Subcutaneous adipose tissue (tissue), 4 donors: ENCODE results near the gene BANP. TPM values are rescaled to one million over a fixed set of nuclear protein-coding genes. Genes with fewer than 3 reads are reported as not detected.

Experiments used
- CTCF ChIP-seq: fragments of 450-650 bp; IDR thresholded peaks from one replicate; pipeline ENCODE4 v1.5.1; 2016; ENCODE audit warnings: low read depth, mild to moderate bottlenecking, control low read depth, antibody characterized with exemption, moderate library complexity
- total RNA-seq, 4 donors: library from RNA; depleted of rRNA; stranded (reverse); fragments of >200 nt; gene quantifications; one replicate each; pipeline ENCODE4 v1.1.0, GENCODE V29; 2016

BANP gene
- total RNA-seq, 4 donors from 2014 or later = 12.9 to 21.1 (median 16.9) TPM

DNA sequence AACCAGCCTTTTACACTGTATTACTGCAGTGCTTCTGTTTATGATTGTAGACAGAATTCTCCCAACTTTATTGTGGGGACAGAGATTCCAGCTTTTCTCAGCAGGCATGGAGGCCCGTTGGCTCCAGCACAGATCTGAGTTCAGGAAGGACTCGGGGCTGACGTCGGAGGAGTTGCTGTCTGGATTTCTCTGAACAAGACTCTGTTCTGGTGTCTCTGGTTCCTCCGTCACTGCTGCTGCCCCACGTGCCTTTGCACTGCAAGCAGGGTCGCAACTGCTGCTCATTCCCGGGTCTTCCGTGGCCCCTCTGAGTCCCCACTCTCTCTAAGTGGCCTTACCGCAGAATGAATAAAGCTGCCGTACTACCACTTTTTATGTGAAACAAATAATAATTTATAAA is 88.4 kb downstream of the BANP start:
- no peak for TF ChIP-seq CTCF

DNA sequence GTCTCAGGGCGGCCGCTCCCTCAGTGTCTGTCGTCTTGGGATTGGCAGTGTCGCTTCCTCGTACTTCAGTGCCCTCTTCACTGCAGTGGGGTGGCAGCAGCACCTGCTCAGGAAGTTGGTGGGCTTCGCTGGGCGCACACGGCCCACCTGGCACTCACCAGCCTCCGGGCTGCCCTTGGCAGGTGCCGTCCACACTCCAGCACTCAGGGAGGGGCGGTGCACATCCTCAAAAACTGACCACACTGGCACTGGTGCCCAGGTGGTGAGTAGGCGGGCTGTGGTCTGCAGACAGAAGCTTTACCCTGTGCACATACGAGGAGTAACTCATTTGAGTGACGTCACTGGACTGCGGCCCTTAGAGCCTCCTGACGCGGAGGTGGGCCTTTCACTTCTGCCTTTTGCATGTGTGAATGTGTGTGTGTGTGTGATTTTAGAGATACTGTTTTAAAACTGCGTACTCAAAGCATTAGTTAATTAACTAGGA is 94.6 kb downstream of the BANP start:
- TF ChIP-seq CTCF = no peak

DNA sequence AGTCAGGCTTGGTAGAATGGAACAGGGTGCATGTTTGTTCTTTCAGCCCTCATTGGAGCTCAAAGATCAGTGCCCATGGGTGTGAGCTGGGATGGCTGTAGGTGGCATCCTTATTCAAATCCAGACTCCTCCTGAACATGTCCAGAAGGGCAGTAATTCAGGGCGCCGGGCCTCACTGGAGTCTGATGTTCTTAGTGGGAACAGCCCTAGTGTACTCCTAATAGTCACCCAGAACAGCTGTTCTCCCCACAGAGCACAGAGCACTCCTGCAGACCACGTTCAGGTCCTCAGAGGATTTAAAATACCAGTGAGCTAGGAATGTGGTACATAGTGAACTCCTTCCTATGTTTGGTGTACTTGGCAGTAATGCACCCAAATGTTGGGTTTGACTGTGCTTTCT is 96.2 kb downstream of the BANP start:
- TF ChIP-seq CTCF = no peak

- TF ChIP-seq CTCF = no peak
Measured at GRCh38 chr16:88048985-88049384, 97.8 kb downstream of the BANP start.

- TF ChIP-seq CTCF = no peak
Measured at GRCh38 chr16:88049561-88050545, 98.6 kb downstream of the BANP start.

DNA sequence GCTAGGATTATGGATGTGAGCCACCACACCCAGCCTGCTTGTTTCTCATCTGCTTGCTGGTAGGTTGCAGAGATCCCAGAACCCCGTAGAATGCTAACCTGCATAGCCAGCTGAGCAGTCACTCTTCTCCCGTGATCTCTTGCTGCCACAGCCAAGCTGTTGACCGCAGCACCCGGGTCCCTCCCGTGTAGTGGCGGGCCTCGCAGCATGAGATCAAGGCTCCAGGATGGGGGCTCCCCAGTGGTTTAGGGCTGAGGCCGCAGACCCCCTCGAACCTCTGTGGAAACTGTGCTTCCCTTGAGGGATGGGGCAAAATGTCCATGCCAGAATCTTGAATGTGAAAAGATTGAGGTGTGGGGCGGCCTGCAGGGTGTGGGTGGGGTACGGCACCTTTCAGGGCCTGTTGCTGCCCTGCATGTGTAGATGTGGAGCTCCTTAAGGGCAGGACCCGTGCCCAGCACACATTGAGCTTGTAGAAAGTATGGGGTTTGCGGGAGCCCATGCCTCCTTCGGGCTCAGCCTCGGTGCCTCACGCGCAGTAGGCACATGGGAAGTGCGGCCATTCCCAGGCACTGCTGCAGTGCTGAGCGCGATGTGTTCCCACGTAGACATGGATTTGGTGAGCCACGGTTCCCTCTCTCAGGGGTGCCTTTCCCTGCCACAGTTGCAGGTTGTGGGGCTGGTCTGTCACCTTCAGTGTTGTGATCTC is 99.9 kb downstream of the BANP start:
- no peak for TF ChIP-seq CTCF

GRCh38 chr16:88052661-88053060 is 101.4 kb downstream of the BANP start:
- TF ChIP-seq CTCF = no peak
